Hepatocyte (in vitro differentiated cells): ENCODE results near the gene CELSR1. TPM values are rescaled to one million over a fixed set of nuclear protein-coding genes. Genes with fewer than 3 reads are reported as not detected.

Source experiments
- DNase-seq: peaks from one replicate; pipeline ENCODE4 v3.0.0-alpha.2; 2016; ENCODE audit warnings: low spot score
- H2AFZ ChIP-seq: fragments of 200-600 bp; sonication (generic); 2 replicates; pipeline ENCODE4 v1.6.0; 2016; ENCODE audit warnings: antibody characterized with exemption, mild to moderate bottlenecking
- H3K27ac ChIP-seq: fragments of 200-600 bp; sonication (generic); 2 replicates; pipeline ENCODE4 v1.5.1; 2016; ENCODE audit warnings: mild to moderate bottlenecking
- H3K27me3 ChIP-seq: fragments of 200-600 bp; sonication (generic); 2 replicates; pipeline ENCODE4 v1.6.1; 2016
- H3K36me3 ChIP-seq: fragments of 200-600 bp; sonication (generic); replicated peaks from 2 replicates; pipeline ENCODE4 v1.5.1; 2016; ENCODE audit warnings: low read depth; ENCODE audit not compliant: insufficient read depth
- H3K4me1 ChIP-seq: fragments of 200-600 bp; sonication (generic); 2 replicates; pipeline ENCODE4 v1.5.1; 2016; ENCODE audit warnings: mild to moderate bottlenecking, moderate library complexity; ENCODE audit not compliant: insufficient read depth
- H3K4me2 ChIP-seq: fragments of 200-600 bp; sonication (generic); 2 replicates; pipeline ENCODE4 v1.6.0; 2016
- H3K4me3 ChIP-seq: fragments of 200-600 bp; sonication (generic); 2 replicates; pipeline ENCODE4 v1.5.1; 2016; ENCODE audit warnings: mild to moderate bottlenecking
- H3K79me2 ChIP-seq: fragments of 200-600 bp; sonication (generic); 2 replicates; pipeline ENCODE4 v1.6.0; 2017; ENCODE audit warnings: mild to moderate bottlenecking
- H3K9me2 ChIP-seq: fragments of 200-600 bp; sonication (generic); replicated peaks from 2 replicates; pipeline ENCODE4 v1.6.0; 2017; ENCODE audit warnings: mild to moderate bottlenecking; ENCODE audit not compliant: insufficient read depth
- H3K9me3 ChIP-seq: fragments of 200-600 bp; sonication (generic); 2 replicates; pipeline ENCODE4 v1.5.1; 2016; ENCODE audit warnings: low read depth, mild to moderate bottlenecking
- H4K20me1 ChIP-seq: fragments of 200-600 bp; sonication (generic); 2 replicates; pipeline ENCODE4 v1.6.0; 2016; ENCODE audit warnings: mild to moderate bottlenecking; ENCODE audit not compliant: insufficient read depth, poor library complexity, severe bottlenecking
- CTCF ChIP-seq: fragments of 200-600 bp; sonication (generic); IDR thresholded peaks from 2 replicates; pipeline ENCODE4 v1.5.1; 2016; ENCODE audit warnings: antibody characterized with exemption, mild to moderate bottlenecking; ENCODE audit not compliant: poor library complexity
- EZH2 ChIP-seq: fragments of 200-600 bp; sonication (generic); IDR thresholded peaks from 2 replicates; pipeline ENCODE4 v1.6.1; 2016; ENCODE audit warnings: antibody characterized with exemption, mild to moderate bottlenecking, borderline replicate concordance
- EZH2phosphoT487 ChIP-seq: fragments of 200-600 bp; sonication (generic); IDR thresholded peaks from one replicate; pipeline ENCODE4 v1.6.1; 2018; ENCODE audit warnings: antibody characterized with exemption, mild to moderate bottlenecking, low read depth, moderate library complexity; ENCODE audit not compliant: unreplicated experiment, severe bottlenecking
- WGBS: methylation state at CpG from one replicate; pipeline ENCODE4 v1.1.6; 2016; ENCODE audit warnings: low lambda C conversion rate; ENCODE audit errors: missing lambda C conversion rate; 5-methylcytosine and 5-hydroxymethylcytosine counted together
- polyA plus RNA-seq: library from polyadenylated mRNA; unstranded; fragments of >200 nt; fragmentation: Nextera tagmentation; extraction: Ambion mirVana; gene quantifications from 2 replicates; pipeline ENCODE4 v1.2.1, GENCODE V29; 2016
- total RNA-seq: library from RNA; depleted of rRNA; stranded (reverse); fragments of >200 nt; gene quantifications from 2 replicates; pipeline ENCODE4 v1.2.3, GENCODE V29; 2014

Gene CELSR1
- total and polyA plus RNA-seq, 2 experiments from 2014 or later, result 3.0 to 8.7 TPM

DNA sequence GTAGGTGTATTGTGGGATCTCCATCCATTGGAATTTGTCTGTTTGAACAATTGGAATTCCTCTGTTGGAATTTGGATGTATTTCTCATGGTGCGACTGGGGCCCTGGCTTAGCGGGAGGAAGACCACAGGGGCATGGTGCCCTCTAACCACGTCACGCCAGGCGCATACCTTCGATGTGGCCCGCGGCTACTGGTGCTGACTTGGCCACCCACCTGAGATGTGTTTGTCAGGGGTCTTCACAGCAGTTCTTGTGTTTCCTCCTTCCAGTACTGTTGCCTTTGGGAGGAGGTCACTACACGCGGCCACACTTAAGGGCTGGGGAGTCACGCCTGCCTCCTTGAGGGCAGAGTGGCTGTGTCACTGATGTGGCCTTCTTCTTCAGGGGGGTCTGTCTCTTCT is 46.2 kb upstream of the CELSR1 start:
- peaks cover 57% of the 10 kb centered on the region for H4K20me1 ChIP-seq

GRCh38 chr22:46582281-46582933 is 45.0 kb upstream of the CELSR1 start:
- DNase-seq, result peak; percentile 16
- H3K4me1 ChIP-seq, result peaks cover 55% of the 10 kb centered on the region
- peaks cover 51% of the 10 kb centered on the region for H4K20me1 ChIP-seq

More for the DNA sequence above, 46.2 kb upstream of the CELSR1 start:
- Histone ChIP-seq H3K36me3 (no peaks in the 10 kb centered on the region), H3K9me2 (no peaks in the 10 kb centered on the region), H3K27me3 (no peaks in the 10 kb centered on the region), H3K79me2 (peaks cover 91% of the 10 kb centered on the region), H2AFZ (no peak overlapping the region), H3K4me3 (no peak overlapping the region), H3K4me1 (peaks cover 47% of the 10 kb centered on the region), H3K9me3 (no peaks in the 10 kb centered on the region), H3K4me2 (no peak overlapping the region), H3K27ac (no peak overlapping the region)
- DNase-seq, result no peak
- TF ChIP-seq EZH2, result no peak
- no peak for TF ChIP-seq CTCF
- TF ChIP-seq EZH2phosphoT487, result no peak
- 94% methylated on average over 11 of the region's 11 CpGs for WGBS

DNA sequence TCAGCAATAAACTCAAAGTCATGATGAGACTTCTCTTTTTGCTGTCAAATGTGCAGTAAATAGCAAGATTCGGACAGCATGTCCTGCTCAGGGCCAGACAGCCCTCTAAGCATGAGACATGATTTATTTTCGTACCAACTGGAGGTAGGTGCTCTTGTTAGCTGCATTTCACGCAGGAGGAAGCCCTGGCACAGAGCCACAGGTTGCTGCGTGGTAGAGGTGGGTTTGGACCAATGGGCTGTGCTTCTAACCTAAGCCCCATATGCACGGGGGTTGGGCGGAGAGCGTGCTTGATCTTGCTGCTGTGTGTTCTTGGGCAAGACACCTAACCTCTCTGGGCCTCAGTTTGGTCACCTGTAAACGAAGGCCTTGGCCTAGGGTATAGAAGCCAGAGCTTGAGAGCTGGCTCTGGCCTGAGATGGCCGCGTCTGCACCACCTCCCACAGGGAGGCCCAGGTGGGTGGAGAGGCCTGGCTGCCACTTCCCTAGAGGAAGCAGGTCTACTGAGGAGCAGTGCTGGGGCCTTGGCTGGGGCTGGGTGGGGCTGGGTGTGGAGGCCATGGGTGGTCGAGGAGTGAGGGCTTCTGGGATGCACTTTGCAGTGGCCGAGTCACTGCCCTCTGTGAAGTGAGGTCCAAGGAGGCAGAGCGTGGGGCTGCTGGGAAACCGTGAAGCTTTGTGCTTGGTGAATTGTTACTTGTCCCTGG is 44.3 kb upstream of the CELSR1 start:
- H3K79me2 ChIP-seq, result peaks cover 85% of the 10 kb centered on the region
- TF ChIP-seq CTCF (no peak), EZH2 (no peak), EZH2phosphoT487 (no peak)
- H3K4me3 ChIP-seq, result no peak overlapping the region

More at GRCh38 chr22:46582281-46582933, 45.0 kb upstream of the CELSR1 start:
- peak overlapping the region; percentile 68 for H3K27ac ChIP-seq
- no peaks in the 10 kb centered on the region for H3K36me3 ChIP-seq
- no peaks in the 10 kb centered on the region for H3K9me2 ChIP-seq
- H3K4me3 ChIP-seq, result no peak overlapping the region
- TF ChIP-seq CTCF, result no peak
- no peak for TF ChIP-seq EZH2phosphoT487
- TF ChIP-seq EZH2, result no peak
- H2AFZ ChIP-seq, result no peak overlapping the region
- no peaks in the 10 kb centered on the region for H3K27me3 ChIP-seq
- no peaks in the 10 kb centered on the region for H3K9me3 ChIP-seq
- no peak overlapping the region for H3K4me2 ChIP-seq
- WGBS, result 83% methylated on average over 14 of the region's 14 CpGs
- peaks cover 91% of the 10 kb centered on the region for H3K79me2 ChIP-seq

More for the DNA sequence above, 44.3 kb upstream of the CELSR1 start:
- H2AFZ ChIP-seq, result no peak overlapping the region
- no peaks in the 10 kb centered on the region for H3K9me2 ChIP-seq
- peak; percentile 25 for DNase-seq
- H3K36me3 ChIP-seq, result no peaks in the 10 kb centered on the region
- no peak overlapping the region for H3K27ac ChIP-seq
- no peaks in the 10 kb centered on the region for H3K27me3 ChIP-seq
- WGBS, result 87% methylated on average over 14 of the region's 14 CpGs
- peaks cover 43% of the 10 kb centered on the region for H4K20me1 ChIP-seq
- peaks cover 52% of the 10 kb centered on the region for H3K4me1 ChIP-seq
- no peaks in the 10 kb centered on the region for H3K9me3 ChIP-seq
- H3K4me2 ChIP-seq, result no peak overlapping the region
